Smooth muscle cell (in vitro differentiated cells): Measurements from ENCODE around the gene POLR2C. TPM values are rescaled to one million over a fixed set of nuclear protein-coding genes. Genes with fewer than 3 reads are reported as not detected.
A peak's percentile ranks its signal among the peaks of the same experiment; 100 is the strongest.

ENCODE experiments used
- DNase-seq: peaks from one replicate; lab custom pipeline; 2025; ENCODE audit not compliant: unreplicated experiment; lab: John Stamatoyannopoulos, UW
- H2AFZ ChIP-seq: fragments of 200-600 bp; sonication (generic); 2 replicates; pipeline ENCODE4 v1.6.0; 2016; ENCODE audit warnings: antibody characterized with exemption, low read depth, mild to moderate bottlenecking
- H3F3A ChIP-seq: fragments of 200-600 bp; sonication (generic); 2 replicates; pipeline ENCODE4 v1.6.0; 2017; ENCODE audit warnings: antibody characterized with exemption, low read depth
- H3K27ac ChIP-seq: fragments of 200-600 bp; sonication (generic); 2 replicates; pipeline ENCODE4 v1.5.1; 2016; ENCODE audit warnings: low read depth, mild to moderate bottlenecking
- H3K27me3 ChIP-seq: fragments of 200-600 bp; sonication (generic); 2 replicates; pipeline ENCODE4 v1.6.1; 2016; ENCODE audit warnings: low read depth, mild to moderate bottlenecking
- H3K36me3 ChIP-seq: fragments of 200-600 bp; sonication (generic); 2 replicates; pipeline ENCODE4 v1.5.1; 2016; ENCODE audit warnings: low read depth
- H3K4me1 ChIP-seq: fragments of 200-600 bp; sonication (generic); 2 replicates; pipeline ENCODE4 v1.5.1; 2016; ENCODE audit warnings: low read depth
- H3K4me2 ChIP-seq: fragments of 200-600 bp; sonication (generic); 2 replicates; pipeline ENCODE4 v1.6.0; 2016; ENCODE audit warnings: mild to moderate bottlenecking
- H3K4me3 ChIP-seq: fragments of 200-600 bp; sonication (generic); 2 replicates; pipeline ENCODE4 v1.5.1; 2016; ENCODE audit warnings: mild to moderate bottlenecking
- H3K79me2 ChIP-seq: fragments of 200-600 bp; sonication (generic); 2 replicates; pipeline ENCODE4 v1.6.0; 2016; ENCODE audit warnings: low read depth, mild to moderate bottlenecking
- H3K9ac ChIP-seq: fragments of 200-600 bp; sonication (generic); 2 replicates; pipeline ENCODE4 v1.6.0; 2016; ENCODE audit warnings: low read depth
- H3K9me3 ChIP-seq: fragments of 200-600 bp; sonication (generic); replicated peaks from 2 replicates; pipeline ENCODE4 v1.5.1; 2016; ENCODE audit warnings: low read depth
- H4K20me1 ChIP-seq: fragments of 200-600 bp; sonication (generic); 2 replicates; pipeline ENCODE4 v1.6.0; 2016; ENCODE audit warnings: low read depth
- CTCF ChIP-seq: fragments of 200-600 bp; sonication (generic); IDR thresholded peaks from 2 replicates; pipeline ENCODE4 v1.5.1; 2017; ENCODE audit warnings: borderline replicate concordance, mild to moderate bottlenecking, antibody characterized with exemption; ENCODE audit not compliant: insufficient read depth, poor library complexity, severe bottlenecking
- WGBS: methylation state at CpG from one replicate; pipeline ENCODE4 v1.1.7; 2016; ENCODE audit warnings: low lambda C conversion rate; 5-methylcytosine and 5-hydroxymethylcytosine counted together
- polyA plus RNA-seq: library from polyadenylated mRNA; unstranded; fragments of >200 nt; fragmentation: Nextera tagmentation; extraction: Ambion mirVana; gene quantifications from 2 replicates; pipeline ENCODE4 v1.2.1, GENCODE V29; 2016
- total RNA-seq: library from RNA; depleted of rRNA; stranded (reverse); fragments of >200 nt; gene quantifications from 2 replicates; pipeline ENCODE4 v1.2.3, GENCODE V29; 2014

The POLR2C gene
- total and polyA plus RNA-seq, 2 experiments from 2014 or later = 67.3 to 90.0 TPM

DNA sequence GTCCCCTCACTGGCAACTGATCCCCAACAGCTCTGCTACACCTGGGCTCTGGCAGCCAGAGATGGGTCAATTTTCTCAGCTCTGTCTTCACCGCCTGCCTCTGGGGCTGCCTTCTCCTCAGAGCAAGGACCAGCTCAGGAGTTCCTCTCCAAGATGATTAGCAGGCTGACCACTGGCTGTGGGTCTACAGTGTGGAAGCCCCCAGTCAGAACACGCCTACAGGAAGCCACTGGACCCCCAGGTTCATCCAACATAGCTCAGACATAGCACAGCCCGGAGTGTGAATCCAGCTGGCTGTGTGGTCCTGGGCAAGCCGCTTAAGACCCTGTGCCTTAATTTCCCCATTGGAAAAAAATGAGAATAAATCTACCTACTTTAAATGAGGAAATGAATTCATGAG, 18.9 kb downstream of the POLR2C start:
- Histone ChIP-seq H4K20me1 (peaks cover 67% of the 10 kb centered on the region), H3K27me3 (no peaks in the 10 kb centered on the region), H3K36me3 (no peaks in the 10 kb centered on the region), H3K4me1 (peaks cover 30% of the 10 kb centered on the region), H3K4me3 (no peak overlapping the region), H2AFZ (no peak overlapping the region), H3K4me2 (no peak overlapping the region), H3K79me2 (peaks cover 87% of the 10 kb centered on the region), H3F3A (peaks cover 10% of the 10 kb centered on the region), H3K27ac (no peak overlapping the region), H3K9ac (no peak overlapping the region), H3K9me3 (no peaks in the 10 kb centered on the region)
- TF ChIP-seq CTCF = no peak
- DNase-seq = no peak
- WGBS = 94% methylated on average over 4 of the region's 4 CpGs

DNA sequence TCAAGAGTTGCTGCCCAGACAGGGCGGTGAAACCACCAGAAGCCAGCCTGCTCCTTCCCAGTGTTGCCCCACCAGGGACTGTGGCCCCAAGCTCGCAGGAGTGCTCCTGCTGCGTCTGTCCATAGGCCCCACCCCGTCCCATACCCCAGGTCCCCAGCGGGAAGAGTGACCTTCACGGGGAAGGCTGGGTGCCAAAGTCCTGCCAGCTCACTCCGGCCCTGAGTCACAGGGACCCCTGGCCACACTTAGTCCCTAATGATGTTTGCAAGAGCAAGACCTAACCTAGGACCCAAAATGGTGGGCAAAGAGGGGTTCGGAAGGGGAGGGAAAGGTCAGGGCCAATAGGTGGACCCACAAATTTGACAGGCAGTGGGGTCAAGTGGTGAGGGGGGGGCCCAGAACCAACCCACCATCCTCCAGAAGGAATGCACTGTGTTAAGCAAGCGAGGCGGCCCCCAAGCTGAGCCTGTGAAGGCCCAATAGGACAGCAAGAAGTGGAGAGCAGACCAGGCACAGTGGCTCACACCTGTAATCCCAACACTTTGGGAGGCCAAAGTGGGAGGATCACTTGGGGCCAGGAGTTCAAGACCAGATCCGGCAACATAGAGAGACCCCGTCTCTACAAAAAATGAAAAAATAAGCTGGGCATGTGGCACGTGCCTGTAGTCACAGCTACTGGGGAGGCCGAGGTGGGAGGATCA, 20.5 kb downstream of the POLR2C start:
- no peak overlapping the region for H3K27ac ChIP-seq
- H3K4me3 ChIP-seq = no peak overlapping the region
- no peaks in the 10 kb centered on the region for H3K36me3 ChIP-seq
- no peak overlapping the region for H3K9ac ChIP-seq
- H3K79me2 ChIP-seq = peaks cover 78% of the 10 kb centered on the region
- H3F3A ChIP-seq = peaks cover 8% of the 10 kb centered on the region
- 79% methylated on average over 14 of the region's 14 CpGs for WGBS
- peaks cover 22% of the 10 kb centered on the region for H3K4me1 ChIP-seq
- DNase-seq = no peak
- H4K20me1 ChIP-seq = peaks cover 51% of the 10 kb centered on the region
- H3K4me2 ChIP-seq = no peak overlapping the region
- H2AFZ ChIP-seq = no peak overlapping the region
- no peak for TF ChIP-seq CTCF
- H3K27me3 ChIP-seq = no peaks in the 10 kb centered on the region
- H3K9me3 ChIP-seq = no peaks in the 10 kb centered on the region

GRCh38 chr16:57483725-57484514, 21.4 kb downstream of the POLR2C start:
- TF ChIP-seq CTCF = no peak
- peak overlapping the region; percentile 87 for H3K4me3 ChIP-seq
- peak overlapping the region; percentile 98 for H3K4me2 ChIP-seq
- 54% methylated on average over 19 of the region's 19 CpGs for WGBS
- no peak for DNase-seq
- H4K20me1 ChIP-seq = peaks cover 42% of the 10 kb centered on the region
- H3K4me1 ChIP-seq = peaks cover 14% of the 10 kb centered on the region
- no peak overlapping the region for H3K9ac ChIP-seq
- no peak overlapping the region for H3K27ac ChIP-seq
- H3K9me3 ChIP-seq = no peaks in the 10 kb centered on the region
- no peaks in the 10 kb centered on the region for H3K36me3 ChIP-seq
- peaks cover 8% of the 10 kb centered on the region for H3F3A ChIP-seq
- no peak overlapping the region for H2AFZ ChIP-seq
- H3K27me3 ChIP-seq = no peaks in the 10 kb centered on the region
- H3K79me2 ChIP-seq = peaks cover 69% of the 10 kb centered on the region
